ENCODE results near the gene CD300H.
A peak's percentile ranks its signal among the peaks of the same experiment; 100 is the strongest.

The CD300H gene

GRCh38 chr17:74567397-74567796 lies at the start of gene CD300H:
Gene CD300H (minus strand): TSS chr17:74567509.
- no peak for DNase-seq

- no peak for DNase-seq
Observed at GRCh38 chr17:74616696-74617095, 49.4 kb upstream of the CD300H start.

GRCh38 chr17:74612046-74612445 lies 44.7 kb upstream of the CD300H start:
- DNase-seq = no peak

GRCh38 chr17:74610108-74610507 lies 42.8 kb upstream of the CD300H start:
- DNase-seq = no peak

DNA sequence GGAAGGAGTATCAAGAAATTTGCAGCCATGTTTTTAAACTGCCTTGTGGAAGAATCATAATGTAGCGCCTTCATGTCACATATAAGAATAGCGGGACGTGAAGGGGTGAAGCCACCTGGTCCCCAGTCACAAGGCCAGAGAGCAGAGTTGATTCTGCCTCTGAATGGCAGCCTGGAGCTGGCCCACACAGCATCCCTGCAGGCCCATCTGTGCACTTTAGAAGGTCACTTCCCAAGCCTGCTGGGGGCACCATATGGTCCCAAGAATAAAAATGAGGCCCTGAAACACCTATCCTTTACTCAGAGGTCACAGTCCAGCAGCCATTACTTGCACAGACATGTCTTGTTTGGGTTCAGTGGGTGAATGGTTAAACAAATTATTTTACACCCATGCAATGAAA lies 41.2 kb upstream of the CD300H start:
- no peak for DNase-seq

DNA sequence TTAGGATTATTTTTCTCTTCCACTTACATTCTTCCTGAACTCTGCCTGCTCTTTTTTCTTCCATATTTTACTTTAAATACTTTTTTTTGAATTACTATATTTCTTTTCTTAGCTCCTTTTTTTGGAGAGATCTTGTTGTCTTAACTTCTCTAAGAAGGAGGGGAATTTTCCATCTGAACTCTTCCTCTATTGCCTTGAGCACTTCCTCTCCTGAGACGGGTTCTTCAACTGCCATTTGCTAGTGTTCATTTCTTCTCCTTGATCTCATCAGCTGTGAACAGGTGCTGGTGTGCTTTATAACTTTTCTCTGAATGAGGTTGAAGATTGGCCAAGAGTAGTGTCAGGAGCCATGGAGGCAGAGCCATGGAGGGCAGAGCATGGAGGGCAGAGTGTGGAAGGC lies 39.9 kb upstream of the CD300H start:
- no peak for DNase-seq

- no peak for DNase-seq
Observed at GRCh38 chr17:74606050-74606449, 38.7 kb upstream of the CD300H start.

GRCh38 chr17:74605361-74605760 lies 38.1 kb upstream of the CD300H start:
- DNase-seq = peak; percentile 70

- DNase-seq = no peak
Observed at GRCh38 chr17:74604761-74605160, 37.5 kb upstream of the CD300H start.

DNA sequence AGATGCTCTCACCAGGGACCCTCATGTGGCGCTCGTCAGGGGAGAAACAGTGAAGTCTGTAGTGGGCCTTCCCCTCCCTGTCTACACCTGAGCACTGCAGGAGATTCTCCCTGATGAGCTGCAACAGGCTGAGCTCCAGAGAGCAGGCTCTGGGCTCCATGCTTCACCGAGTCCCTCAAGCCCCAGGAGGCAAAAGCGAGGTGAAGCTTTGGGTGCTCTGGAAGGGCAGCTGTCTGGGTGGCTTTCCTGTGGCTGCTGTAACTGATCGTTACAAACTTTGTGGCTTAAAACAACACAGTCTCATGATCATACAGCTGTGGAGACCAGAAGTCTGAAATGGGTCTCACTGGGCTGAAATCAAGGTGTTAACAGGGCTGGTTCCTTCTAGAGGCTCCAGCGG lies 36.9 kb upstream of the CD300H start:
- no peak for DNase-seq

- DNase-seq = no peak
Observed at GRCh38 chr17:74603746-74604145, 36.4 kb upstream of the CD300H start.

DNA sequence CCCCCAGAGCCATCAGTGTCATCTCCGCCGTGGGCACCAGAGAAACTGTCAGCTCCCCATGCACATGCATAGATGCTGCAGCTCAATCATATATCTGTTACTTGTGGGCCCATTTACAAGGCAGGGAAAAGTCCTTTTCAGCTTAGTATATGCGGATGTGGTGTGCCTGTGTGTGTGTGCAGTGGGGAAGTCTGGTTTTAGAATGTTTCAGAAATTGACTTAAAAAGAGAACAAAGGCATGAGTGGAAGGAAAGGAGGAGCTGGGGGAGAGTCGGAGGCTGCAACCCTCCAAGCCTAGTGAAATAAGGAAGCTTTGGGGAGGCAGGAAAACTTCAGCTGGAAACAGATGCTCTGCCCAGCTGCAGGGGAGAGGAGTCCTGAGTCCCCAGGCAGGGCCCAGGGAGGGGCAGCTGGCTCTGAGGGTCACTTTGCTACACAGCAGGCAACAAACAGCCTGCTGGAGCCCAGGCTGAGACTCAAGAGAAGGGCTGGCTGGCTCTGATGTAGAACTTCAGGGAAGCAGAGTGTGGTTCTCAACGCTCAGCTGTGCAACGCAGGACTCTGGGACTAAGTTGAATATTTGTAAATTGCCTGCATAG lies 35.8 kb upstream of the CD300H start:
- no peak for DNase-seq

GRCh38 chr17:74601944-74602572 lies 34.7 kb upstream of the CD300H start:
- DNase-seq = no peak

GRCh38 chr17:74599448-74599939 lies 32.2 kb upstream of the CD300H start:
- no peak for DNase-seq

DNA sequence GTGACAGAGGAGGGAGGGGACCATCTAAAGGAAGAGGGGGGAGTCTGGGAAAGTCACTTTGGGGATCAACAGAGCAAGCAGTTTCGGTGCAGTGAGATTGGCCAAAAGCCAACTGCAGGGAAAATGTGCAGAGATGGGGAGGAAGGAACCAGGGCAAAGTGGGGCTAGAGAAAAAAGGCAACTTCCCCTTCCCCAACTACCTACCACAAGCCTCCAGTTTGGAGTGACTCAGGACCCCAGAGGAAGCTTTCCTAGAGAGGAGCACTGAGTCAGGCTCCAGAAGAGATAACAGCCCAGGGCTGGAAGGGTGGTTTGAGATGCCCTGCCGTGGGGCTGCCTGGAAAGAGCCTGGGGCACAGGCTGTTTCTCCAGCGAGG lies 31.7 kb upstream of the CD300H start:
- DNase-seq = no peak

- DNase-seq = no peak
Observed at GRCh38 chr17:74598346-74599022, 31.2 kb upstream of the CD300H start.

DNA sequence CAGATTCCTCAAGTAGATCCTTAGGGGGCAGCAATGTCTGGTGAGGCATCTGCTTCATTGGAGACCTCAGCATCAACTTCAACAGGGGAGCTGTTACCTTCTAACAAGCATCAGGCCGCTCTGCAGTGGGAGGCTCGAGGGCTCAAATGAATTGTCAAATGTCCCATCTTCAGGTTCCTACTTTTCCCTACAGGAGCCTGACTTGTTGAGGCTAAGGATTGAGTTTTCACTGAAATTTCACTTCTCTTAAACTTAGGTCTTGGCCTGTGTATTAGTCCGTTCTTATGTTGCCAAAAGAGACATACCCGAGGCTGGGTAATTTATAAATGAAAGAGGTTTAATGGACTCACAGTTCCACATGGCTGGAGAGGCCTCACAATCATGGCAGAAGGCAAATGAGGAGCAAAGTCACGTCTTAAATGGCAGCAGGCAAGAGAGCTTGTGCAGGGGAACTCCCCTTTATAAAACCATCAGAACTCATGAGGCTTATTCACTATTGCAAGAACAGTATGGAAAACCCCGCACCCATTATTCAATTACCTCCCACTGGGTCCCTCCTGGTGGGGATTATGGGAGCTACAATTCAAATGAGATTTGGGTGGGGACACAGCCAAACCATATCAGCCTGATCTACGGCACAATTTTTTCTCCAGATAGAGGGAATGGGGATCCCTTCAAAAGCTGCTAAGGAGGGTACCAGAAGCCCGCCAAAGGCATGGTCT lies 29.9 kb upstream of the CD300H start:
- DNase-seq = no peak

DNA sequence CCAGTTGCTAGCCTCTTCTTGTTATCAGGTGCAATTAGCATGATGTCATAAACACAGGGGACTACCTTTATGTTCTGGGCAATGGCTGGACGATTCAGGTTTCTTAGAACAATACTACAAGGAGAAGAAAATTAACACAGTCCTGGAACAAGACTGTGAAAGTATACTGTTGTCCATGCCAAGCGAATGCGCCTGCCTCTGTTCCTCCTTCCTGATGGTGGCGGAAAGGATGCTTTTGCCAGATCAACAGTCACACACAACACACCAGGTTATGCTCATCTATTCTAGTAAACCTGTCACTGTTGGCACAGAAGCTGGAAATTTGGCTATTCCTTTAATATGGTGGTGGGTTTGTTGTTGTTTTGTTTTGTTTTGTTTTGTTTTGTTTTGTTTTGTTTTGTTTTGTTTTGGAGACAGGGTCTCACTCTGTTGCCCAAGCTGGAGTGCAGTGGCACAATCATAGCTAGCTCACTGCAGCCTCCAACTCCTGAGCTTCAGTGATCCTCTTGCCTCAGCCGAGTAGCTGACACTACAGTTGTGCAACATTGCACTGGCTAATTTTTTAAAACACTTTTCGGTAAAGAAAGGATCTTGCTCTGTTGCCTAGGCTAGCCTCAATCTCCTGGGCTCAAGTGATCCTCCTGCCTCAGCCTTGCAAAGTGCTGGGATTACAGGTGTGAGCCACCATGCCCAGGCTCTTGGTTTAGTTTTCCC lies 27.9 kb upstream of the CD300H start:
- no peak for DNase-seq

DNA sequence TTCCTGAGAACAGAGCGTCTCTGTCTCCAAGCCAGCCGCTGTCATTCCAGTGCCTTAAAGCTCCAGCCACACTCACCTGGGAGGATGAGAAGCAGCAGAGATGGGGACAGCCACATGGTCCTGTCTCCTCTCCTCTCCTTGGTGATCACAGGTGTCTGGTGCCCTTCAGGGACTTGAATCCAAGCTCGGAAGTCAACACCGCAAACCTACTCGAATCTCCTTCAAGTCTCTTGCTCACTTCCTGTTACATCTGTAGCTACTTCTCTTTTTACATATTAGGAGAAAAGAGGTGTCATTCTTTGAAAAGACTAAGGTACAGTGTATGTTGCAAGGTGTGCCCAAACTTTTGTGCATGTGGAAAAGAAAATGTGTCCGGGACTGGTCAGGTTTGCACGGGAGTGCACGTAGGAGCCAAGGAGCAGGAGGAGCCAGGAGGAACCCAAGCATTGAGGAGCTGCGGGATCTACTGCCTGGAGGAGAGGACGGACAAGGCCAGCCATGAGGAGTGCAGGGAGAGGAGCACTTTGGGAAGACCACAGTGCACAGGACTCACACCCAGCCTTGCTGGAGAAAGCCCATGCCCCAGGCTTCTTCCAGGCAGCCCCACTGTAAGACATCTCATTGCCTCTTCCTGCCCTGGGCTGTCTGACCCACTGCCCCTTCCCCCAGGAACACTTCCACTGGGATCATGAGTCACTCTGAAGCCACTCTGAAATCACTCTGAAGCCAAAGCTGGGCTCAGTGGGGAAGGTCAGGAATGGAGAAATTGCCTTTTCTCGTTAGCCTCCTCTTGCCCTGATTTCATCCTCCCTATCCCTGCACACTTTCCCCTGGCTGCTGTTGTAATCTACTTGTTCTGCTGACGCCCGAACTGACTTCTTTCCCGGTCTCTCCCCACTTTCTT lies 25.0 kb upstream of the CD300H start, which contains the start of gene CD300LD:
Gene CD300LD, minus strand, starts transcription at position 197 of the 904 bp plus-strand sequence. Its CDS starts 81 bp downstream, at position 116.
- DNase-seq = no peak

DNA sequence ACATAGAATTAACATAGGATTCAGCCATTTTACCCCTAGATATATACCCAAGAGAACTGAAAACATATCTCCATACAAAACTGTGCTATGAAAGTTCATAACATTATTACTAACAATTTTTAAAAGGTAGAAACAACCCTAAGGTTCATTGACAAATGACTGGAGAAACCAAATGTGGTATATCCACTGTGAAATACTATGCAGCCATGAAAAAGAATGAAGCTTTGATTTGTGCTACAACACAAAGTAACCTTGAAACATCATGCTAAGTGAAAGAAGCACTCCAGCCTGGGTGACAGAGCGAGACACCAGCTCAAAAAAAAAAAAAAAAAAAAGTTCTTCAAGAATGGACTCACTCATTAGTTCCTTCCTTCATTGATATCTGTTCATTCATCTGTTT lies 24.2 kb upstream of the CD300H start:
- no peak for DNase-seq

GRCh38 chr17:74585711-74586110 lies 18.4 kb upstream of the CD300H start:
- DNase-seq = no peak

Measured in NCI-H446 treated with DMSO at 0.1 percent for 48 hours (cell line).